Aorta (tissue), 5 donors: ENCODE data around the gene CBFA2T2. TPM values are rescaled to one million over a fixed set of nuclear protein-coding genes. Genes with fewer than 3 reads are reported as not detected.
"Not testable (repeated sequence)": the region's sequence is repeated elsewhere in the genome, so short reads cannot be mapped to it uniquely, and the experiment has no call there.

ENCODE experiments used
- ATAC-seq: fragments of 200-7000 bp; cut with Tn5 transposase; one replicate; pipeline ENCODE4 v1.9.1; 2022; ENCODE audit warnings: moderate library complexity; ENCODE audit not compliant: low FRiP score
- DNase-seq, 2 donors: peaks; one replicate each; pipeline ENCODE4 v3.0.0-alpha.2; 2020
- H3K27ac ChIP-seq, 2 donors: one replicate each; pipeline ENCODE4 v1.5.1; 2013; ENCODE audit warnings: low read length in 2 of 2, mild to moderate bottlenecking in 2 of 2, moderate library complexity in 2 of 2, control low read depth in 1 of 2, inconsistent platforms in 1 of 2, low read depth in 1 of 2
- H3K27me3 ChIP-seq, 2 donors: one replicate each; pipeline ENCODE4 v1.6.1; 2013; ENCODE audit warnings: control low read depth in 1 of 2, low read length in 1 of 2, mild to moderate bottlenecking in 1 of 2, moderate library complexity in 1 of 2; ENCODE audit not compliant: insufficient read depth in 2 of 2, control insufficient read depth in 1 of 2
- H3K36me3 ChIP-seq, 2 donors: one replicate each; pipeline ENCODE4 v1.6.1; 2013; ENCODE audit warnings: control low read depth in 1 of 2, low read length in 1 of 2, mild to moderate bottlenecking in 1 of 2; ENCODE audit not compliant: insufficient read depth in 2 of 2, control insufficient read depth in 1 of 2
- H3K4me1 ChIP-seq, 2 donors: one replicate each; pipeline ENCODE4 v1.6.1; 2013; ENCODE audit warnings: low read length in 2 of 2, control low read depth in 1 of 2, mild to moderate bottlenecking in 1 of 2, moderate library complexity in 1 of 2; ENCODE audit not compliant: insufficient read depth in 2 of 2, control insufficient read depth in 1 of 2
- H3K4me3 ChIP-seq, 2 donors: one replicate each; pipeline ENCODE4 v1.5.1; 2013; ENCODE audit warnings: low read length in 2 of 2, control low read depth in 1 of 2, mild to moderate bottlenecking in 1 of 2
- H3K9me3 ChIP-seq: one replicate; pipeline ENCODE4 v1.6.1; 2013; ENCODE audit warnings: mild to moderate bottlenecking, low read length; ENCODE audit not compliant: control insufficient read depth
- WGBS, 2 donors: extraction: QIAGEN DNeasy Blood & Tissue Kit; methylation state at CpG; one replicate each; pipeline ENCODE4 v1.1.7; 2013; 5-methylcytosine and 5-hydroxymethylcytosine counted together
- intact Hi-C, 2 donors: fragments of 100-400 bp; cut with DNase I; formaldehyde crosslinking; loops; one replicate each; pipeline versions ENCODE4 v1.14.2 to v1.15.0; 2022
- polyA plus RNA-seq, 2 donors: library from polyadenylated mRNA; stranded (reverse); fragments of 200-250 nt; gene quantifications; one replicate each; pipeline ENCODE4 v1.2.3, GENCODE V29; 2013
- total RNA-seq, 2 donors: library from RNA; stranded (reverse); fragmentation: NEBNext Ultra II Directional; extraction: Animal tissue kit (Norgen Biotek cat#: 25700); gene quantifications; one replicate each; pipeline ENCODE4 v1.2.1, GENCODE V29; 2021
- donor health status: healthy with polysubstance abuse.
- donor health status: Bipolar disorder and iron deficiency.
- donor health status: DM: no; HTN: no; CAD: no.
- donor health status: DM: no; HTN: no; CAD: no.
- donor health status: DM: yes; HTN: yes; CAD: no.

The CBFA2T2 gene
- total and polyA plus RNA-seq, 4 donors, result 2.1 to 20.2 (median 11.9) TPM

DNA sequence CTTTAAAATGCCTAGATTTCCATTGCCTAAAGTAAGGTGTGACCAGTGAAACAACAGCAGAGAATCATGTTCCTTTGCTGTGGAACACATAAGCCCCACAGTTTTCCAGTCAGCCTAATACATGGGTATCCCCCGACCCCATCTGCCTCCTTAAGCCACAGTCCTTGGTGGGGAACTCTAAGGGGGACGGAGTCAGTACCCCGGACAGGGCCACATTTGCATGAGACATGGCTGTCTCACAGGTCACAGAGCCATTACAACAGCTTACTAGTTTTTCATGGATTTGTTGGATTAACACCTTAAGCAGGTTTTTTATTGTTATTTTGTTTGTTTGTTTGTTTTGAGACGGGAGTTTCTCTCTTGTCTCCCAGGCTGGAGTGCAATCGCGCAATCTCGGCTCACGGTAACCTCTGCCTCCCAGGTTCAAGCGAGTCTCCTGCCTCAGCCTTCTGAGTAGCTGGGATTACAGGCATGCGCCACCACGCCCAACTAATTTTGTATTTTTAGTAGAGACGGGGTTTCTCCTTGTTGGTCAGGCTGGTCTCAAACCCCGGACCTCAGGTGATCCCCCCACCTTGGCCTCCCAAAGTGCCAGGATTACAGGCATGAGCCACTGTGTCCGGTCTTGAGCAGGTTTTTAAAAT lies 157.2 kb downstream of the CBFA2T2 start:
- H3K4me1 ChIP-seq, H3K9me3 ChIP-seq, H3K36me3 ChIP-seq, H3K27me3 ChIP-seq, H3K4me3 ChIP-seq, ATAC-seq, DNase-seq: not testable (repeated sequence)
- peak overlapping the region in 1 of 2 donors; percentile 34 for H3K27ac ChIP-seq
- 23% methylated on average over 14 of the region's 14 CpGs for WGBS, 2 donors
- intact Hi-C loops, result loop anchor here in 1 of 2 donors (5.0 to 10.0 kb wide), 2 partner anchors 185 to 232 kb away; no protein-coding TSS in a partner anchor

- WGBS, 2 donors, result 30 to 31% methylated on average over 11 of the region's 11 CpGs
- peak in 1 of 2 donors; percentile 62 for DNase-seq
- peak; percentile 82 for ATAC-seq
- Histone ChIP-seq H3K27ac (peak overlapping the region in 1 of 2 donors; percentile 28), H3K27me3 (no peaks in the 10 kb centered on the region), H3K4me1 (peaks cover 0 to 4% of the 10 kb centered on the region in 2 donors), H3K36me3 (peaks cover 0 to 7% of the 10 kb centered on the region in 2 donors), H3K9me3 (no peaks in the 10 kb centered on the region), H3K4me3 (no peak overlapping the region)
- intact Hi-C loops, result loop anchor here in 1 of 2 donors (5.0 to 10.0 kb wide), 2 partner anchors 185 to 233 kb away; no protein-coding TSS in a partner anchor
These were observed 157.9 kb downstream of the CBFA2T2 start for GRCh38 chr20:33647603-33648395.

DNA sequence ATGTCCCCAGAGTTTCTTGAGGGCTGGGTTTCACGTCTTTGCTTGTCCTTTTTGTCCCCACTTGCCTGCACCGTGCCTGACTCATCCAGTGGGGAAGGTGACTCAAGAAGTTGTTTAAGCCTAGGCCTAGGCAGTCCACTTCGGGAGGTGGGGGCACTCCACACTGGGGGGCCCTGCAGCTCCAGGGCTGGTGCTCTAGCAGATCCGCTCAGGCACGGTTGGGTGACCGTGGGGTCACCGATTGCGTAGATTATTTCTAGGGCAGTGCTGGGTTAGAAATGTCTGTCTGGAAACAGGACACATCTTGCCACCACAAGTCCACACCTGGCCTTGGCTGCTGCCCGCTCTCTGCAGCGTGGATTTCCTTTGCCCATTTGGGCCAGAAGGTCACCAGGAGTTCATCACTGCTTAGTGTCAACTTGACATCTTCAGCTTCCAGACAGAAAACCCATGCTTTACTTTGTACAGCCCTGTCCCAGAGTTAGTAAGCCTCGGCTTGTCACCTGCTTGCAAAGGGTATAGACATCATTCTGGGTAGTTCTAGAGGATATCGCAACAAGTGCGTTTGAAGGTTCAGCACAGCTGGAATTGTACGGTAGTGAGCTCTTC lies 158.6 kb downstream of the CBFA2T2 start:
- peaks cover 0 to 4% of the 10 kb centered on the region in 2 donors for H3K4me1 ChIP-seq
- H3K27me3 ChIP-seq, result no peaks in the 10 kb centered on the region
- peaks cover 0 to 7% of the 10 kb centered on the region in 2 donors for H3K36me3 ChIP-seq
- H3K27ac ChIP-seq, result no peak overlapping the region
- intact Hi-C loops, result loop anchor here in 1 of 2 donors (5.0 to 10.0 kb wide), 2 partner anchors 186 to 234 kb away; no protein-coding TSS in a partner anchor
- DNase-seq, result no peak
- no peaks in the 10 kb centered on the region for H3K9me3 ChIP-seq
- no peak overlapping the region for H3K4me3 ChIP-seq
- WGBS, 2 donors, result 80 to 86% methylated on average over 14 of the region's 14 CpGs
- ATAC-seq, result peak; percentile 6

GRCh38 chr20:33649201-33649681 lies 159.3 kb downstream of the CBFA2T2 start:
- Histone ChIP-seq H3K27ac (no peak overlapping the region), H3K36me3 (peaks cover 0 to 7% of the 10 kb centered on the region in 2 donors), H3K9me3 (no peaks in the 10 kb centered on the region), H3K4me1 (peaks cover 0 to 4% of the 10 kb centered on the region in 2 donors), H3K27me3 (no peaks in the 10 kb centered on the region), H3K4me3 (no peak overlapping the region)
- DNase-seq (peak in 1 of 2 donors; percentile 52), ATAC-seq (no peak)
- WGBS, 2 donors, result 81 to 82% methylated on average over 19 of the region's 19 CpGs
- intact Hi-C loops, result loop anchor here in 1 of 2 donors (5.0 to 10.0 kb wide), 2 partner anchors 187 to 234 kb away; no protein-coding TSS in a partner anchor

GRCh38 chr20:33650111-33650752 lies 160.3 kb downstream of the CBFA2T2 start:
- no peak for ATAC-seq
- 94% methylated on average over 11 of the region's 11 CpGs for WGBS, 2 donors
- no peaks in the 10 kb centered on the region for H3K27me3 ChIP-seq
- intact Hi-C loops, result loop anchor here in 1 of 2 donors (5.0 kb wide), 1 partner anchor 193 kb away; no protein-coding TSS in a partner anchor
- no peak for DNase-seq
- no peak overlapping the region for H3K27ac ChIP-seq
- peaks cover 0 to 4% of the 10 kb centered on the region in 2 donors for H3K4me1 ChIP-seq
- H3K4me3 ChIP-seq, result no peak overlapping the region
- no peaks in the 10 kb centered on the region for H3K9me3 ChIP-seq
- H3K36me3 ChIP-seq, result peaks cover 0 to 2% of the 10 kb centered on the region in 2 donors

- Histone ChIP-seq H3K27me3 (no peaks in the 10 kb centered on the region), H3K4me1 (peaks cover 0 to 4% of the 10 kb centered on the region in 2 donors), H3K4me3 (no peak overlapping the region), H3K27ac (no peak overlapping the region), H3K9me3 (no peaks in the 10 kb centered on the region), H3K36me3 (no peaks in the 10 kb centered on the region)
- ATAC-seq (no peak), DNase-seq (no peak)
- intact Hi-C loops, result loop anchor here in 1 of 2 donors (5.0 kb wide), 1 partner anchor 194 kb away; no protein-coding TSS in a partner anchor
- 91% methylated on average over 10 of the region's 10 CpGs for WGBS, 2 donors
These were observed 161.1 kb downstream of the CBFA2T2 start for GRCh38 chr20:33650753-33651561.

- intact Hi-C loops, result loop anchor here in 1 of 2 donors (5.0 kb wide), 1 partner anchor 194 kb away; no protein-coding TSS in a partner anchor
- Histone ChIP-seq H3K36me3 (no peaks in the 10 kb centered on the region), H3K9me3 (no peaks in the 10 kb centered on the region), H3K4me1 (peaks cover 0 to 4% of the 10 kb centered on the region in 2 donors), H3K27me3 (no peaks in the 10 kb centered on the region), H3K4me3 (no peak overlapping the region), H3K27ac (no peak overlapping the region)
- no peak for ATAC-seq
- no peak for DNase-seq
- WGBS, 2 donors, result 84 to 87% methylated on average over 13 of the region's 13 CpGs
These were observed 161.7 kb downstream of the CBFA2T2 start for GRCh38 chr20:33651562-33652048.
